ENCODE data around the gene NFKBIA.
"Not testable (repeated sequence)": the region's sequence is repeated elsewhere in the genome, so short reads cannot be mapped to it uniquely, and the experiment has no call there.

The NFKBIA gene

GRCh38 chr14:35407306-35407630 is 2.7 kb upstream of the NFKBIA start:
- DNase-seq: no peak

DNA sequence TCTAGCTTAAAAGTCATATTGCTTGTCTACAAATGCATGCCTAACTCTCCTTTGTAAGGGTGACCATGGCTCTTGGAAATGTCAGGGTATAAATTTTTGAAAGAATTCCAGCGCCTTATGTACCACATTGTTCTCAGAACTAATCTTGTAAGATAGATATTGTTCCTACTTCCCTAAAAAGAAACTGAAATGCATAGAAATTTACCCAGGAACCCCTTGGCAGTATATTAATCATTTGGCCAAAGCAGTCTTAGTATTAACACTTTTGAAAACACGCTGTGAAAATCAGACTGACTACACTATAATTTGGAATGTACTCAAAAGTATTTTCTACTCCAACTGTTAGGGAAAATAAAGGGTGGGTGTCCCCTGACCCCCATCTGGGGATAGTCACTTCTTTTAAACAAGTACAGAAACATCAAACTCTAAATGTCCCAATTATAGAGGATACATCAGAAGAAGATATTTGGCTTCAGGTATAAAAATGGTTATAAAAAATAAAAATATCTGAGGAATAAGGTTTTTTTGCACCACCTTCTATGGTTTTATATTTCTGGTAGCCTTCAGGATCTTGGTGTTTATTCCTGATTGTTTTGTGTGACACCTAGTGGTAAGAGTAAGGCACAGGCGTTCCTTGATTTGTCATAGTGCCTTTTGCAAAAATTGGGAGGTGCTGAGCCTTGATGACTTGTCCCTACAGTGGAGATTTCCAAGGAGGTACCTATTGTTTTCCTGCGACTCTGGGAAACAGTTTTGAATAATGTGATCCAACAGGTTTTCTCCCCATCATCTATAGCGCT is 2.2 kb upstream of the NFKBIA start:
- DNase-seq: no peak

- no peak for DNase-seq
Measured at GRCh38 chr14:35406090-35406489, 1.5 kb upstream of the NFKBIA start.

GRCh38 chr14:35405304-35405996 is 901 bp upstream of the NFKBIA start:
- DNase-seq: no peak

GRCh38 chr14:35403603-35404448 is 723 bp downstream of the NFKBIA start:
- DNase-seq: no peak

- DNase-seq: peak; percentile 25
Measured at GRCh38 chr14:35403114-35403602, 1.4 kb downstream of the NFKBIA start.

- DNase-seq: no peak
Measured at GRCh38 chr14:35402323-35403113, 2.0 kb downstream of the NFKBIA start.

- no peak for DNase-seq
Measured at GRCh38 chr14:35401422-35402265, 2.9 kb downstream of the NFKBIA start.

- no peak for DNase-seq
Measured at GRCh38 chr14:35400648-35401421, 3.7 kb downstream of the NFKBIA start.

- DNase-seq: no peak
Measured at GRCh38 chr14:35399083-35399937, 5.2 kb downstream of the NFKBIA start.

GRCh38 chr14:35398071-35398584 is 6.4 kb downstream of the NFKBIA start:
- no peak for DNase-seq

- DNase-seq: not testable (repeated sequence)
Measured at GRCh38 chr14:35396610-35397009, 7.9 kb downstream of the NFKBIA start.

- DNase-seq: no peak
Measured at GRCh38 chr14:35395283-35395682, 9.3 kb downstream of the NFKBIA start.

- no peak for DNase-seq
Measured at GRCh38 chr14:35394326-35395013, 10.1 kb downstream of the NFKBIA start.

GRCh38 chr14:35393826-35394225 is 10.7 kb downstream of the NFKBIA start:
- no peak for DNase-seq

- DNase-seq: no peak
Measured at GRCh38 chr14:35392103-35392502, 12.4 kb downstream of the NFKBIA start.

- no peak for DNase-seq
Measured at GRCh38 chr14:35391388-35391710, 13.2 kb downstream of the NFKBIA start.

DNA sequence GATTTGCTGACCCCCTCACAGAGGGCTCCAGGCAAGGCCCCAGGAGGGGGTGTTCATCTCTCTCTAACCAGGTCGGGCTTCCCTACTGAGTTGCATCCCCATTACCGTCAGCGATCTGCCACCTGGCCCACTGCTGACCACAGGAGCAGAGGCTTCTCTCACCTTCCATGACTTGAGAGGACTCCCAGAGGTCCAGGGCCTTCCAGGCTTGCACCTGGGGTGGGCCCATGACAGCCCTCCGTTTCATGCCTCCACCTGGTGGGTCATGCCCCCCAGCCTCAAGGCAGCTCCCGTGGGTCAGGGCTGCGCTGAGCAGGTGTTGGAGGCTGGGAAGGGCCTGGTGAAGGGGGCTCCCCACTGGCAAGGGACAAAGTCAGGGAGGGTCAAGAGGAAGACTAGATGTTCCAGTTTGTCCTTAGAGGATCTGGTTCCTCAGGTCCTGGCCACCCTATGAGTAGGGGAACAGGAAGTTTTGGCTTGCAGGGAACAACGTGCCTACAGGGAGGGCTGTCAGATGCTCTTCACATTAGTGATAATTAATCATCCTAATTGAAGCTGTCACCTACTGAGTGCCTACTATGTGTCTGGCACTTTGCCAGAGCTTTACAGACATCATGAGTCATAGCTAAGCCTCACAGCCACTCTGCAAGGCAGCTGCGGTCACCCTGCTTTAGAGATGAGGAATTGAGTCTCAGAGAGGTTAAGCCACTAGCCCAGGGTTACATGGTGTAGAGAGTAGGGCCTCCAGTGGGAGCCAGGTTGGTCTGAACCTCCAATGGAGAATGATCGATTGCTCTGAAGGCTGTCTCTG is 13.8 kb downstream of the NFKBIA start:
- DNase-seq: no peak

All from cortex of kidney (tissue), 1 donor.